Measurements from ENCODE around the gene CHRNA4.

Gene CHRNA4

DNA sequence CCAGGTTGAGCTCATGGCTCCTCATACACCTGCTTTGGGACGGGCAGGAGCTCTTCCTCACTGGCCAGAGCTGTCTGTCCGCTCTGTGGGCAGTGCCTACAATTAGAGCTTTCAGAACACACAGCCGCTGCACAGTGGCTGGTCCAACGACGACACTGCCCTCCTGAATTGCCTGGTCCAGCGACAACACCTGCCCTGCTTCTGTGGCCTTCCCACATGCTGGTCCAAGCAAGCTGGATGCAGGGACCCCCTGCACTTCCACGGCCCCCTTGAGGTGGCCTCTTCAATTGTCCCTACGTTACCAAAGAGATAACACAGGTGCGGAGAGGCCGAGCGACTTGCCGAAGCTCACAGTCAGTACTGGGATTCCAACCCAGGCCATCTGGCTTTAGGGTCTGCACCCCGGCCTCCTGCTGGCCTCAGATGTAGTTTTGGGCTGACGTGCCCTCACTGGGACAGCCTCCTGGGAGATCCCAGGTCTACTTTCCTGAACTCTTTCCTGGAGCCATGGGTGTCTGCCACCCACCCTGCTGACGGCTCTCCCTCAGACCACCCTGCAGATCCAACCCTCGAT, 1.4 kb upstream of the CHRNA4 start:
- no peak for DNase-seq

DNA sequence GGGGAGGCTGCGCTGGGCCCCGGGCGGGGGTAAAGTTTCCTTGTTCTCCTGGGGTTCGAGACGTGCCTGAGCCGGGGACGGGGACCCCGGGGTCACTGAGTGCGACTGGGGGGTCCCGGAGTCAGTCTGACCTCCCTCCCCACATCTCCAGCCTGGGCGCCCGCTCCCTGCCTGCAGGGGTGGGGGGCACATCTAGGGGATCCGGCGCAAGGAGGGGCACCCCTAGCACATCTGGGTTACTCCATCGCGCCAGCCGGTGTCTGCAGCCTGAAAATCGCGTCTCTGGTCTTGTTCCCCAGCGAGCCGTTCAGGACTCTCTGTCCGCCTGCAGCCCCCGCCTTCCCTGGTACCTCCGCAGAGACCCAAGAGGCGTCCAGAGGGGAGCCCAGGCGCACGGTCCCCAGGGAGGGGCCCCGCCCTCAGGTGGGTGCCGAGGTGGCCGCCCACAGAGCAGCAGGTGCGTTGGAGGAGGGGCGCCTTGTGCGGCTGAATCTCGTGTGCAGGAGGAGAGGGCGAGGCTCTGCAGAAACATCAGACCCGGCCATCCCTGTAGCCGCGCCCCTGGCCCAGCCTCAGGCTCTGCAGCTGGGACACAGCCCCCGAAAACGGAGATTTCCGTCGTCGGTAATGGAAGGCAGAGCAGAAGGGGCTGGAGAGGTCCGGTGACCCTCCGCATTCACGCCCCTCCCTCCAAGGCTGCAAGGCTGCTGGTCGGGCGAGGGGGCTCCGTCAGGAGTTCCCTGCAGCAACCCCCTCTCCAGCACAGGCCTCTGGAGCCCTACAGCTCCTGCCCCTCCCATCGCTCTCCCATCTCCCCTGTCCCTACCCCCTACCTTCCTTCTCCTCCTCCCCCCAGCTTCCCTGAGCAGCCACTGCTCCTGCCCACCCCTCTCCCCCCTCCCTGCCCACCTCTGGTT, 628 bp upstream of the CHRNA4 start:
- no peak for DNase-seq

DNA sequence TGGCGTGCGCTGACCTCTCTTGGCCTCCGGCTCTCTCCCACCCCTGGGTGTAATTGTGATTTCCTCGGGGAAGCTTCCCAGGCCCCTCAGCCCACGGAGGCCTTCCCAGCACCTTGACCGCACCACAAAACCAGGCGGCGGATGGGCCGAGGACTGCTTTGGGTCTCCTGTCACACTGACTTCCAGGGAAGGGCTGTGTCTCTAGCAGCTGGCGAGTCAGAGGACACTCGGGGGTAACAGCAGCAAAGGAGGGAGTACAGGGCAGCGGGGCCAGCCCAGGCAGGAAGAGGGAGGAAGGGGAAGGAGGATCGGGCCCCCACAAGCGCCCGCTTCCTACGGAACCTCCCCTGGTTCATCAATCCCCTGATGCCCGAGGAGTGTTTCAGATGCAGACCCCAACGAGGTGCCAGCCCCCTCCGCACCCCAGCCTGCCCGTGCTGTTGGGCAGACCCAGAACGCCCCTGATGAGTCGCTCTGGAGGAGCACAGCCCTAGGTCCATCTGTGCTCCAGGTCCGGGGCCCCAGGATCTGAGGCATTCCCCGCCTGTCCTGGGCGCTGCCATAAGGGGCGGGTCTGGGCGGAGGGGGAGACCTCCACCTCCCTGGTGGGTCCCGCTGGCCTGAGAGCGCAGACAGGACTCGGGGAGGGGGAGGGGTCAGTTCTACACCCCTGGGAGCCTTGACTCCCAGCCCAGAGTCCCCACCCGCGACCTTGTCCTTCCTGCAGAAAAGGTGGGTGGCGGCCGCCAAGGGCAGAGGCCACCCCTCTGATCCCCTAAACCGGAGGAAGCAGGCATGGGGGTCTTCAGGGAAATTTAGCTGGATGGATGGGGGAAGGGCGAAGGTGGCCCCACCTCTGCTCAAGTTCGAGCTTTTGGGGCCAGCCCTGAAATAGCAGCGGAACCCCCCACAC, 956 bp downstream of the CHRNA4 start:
- DNase-seq, result no peak

DNA sequence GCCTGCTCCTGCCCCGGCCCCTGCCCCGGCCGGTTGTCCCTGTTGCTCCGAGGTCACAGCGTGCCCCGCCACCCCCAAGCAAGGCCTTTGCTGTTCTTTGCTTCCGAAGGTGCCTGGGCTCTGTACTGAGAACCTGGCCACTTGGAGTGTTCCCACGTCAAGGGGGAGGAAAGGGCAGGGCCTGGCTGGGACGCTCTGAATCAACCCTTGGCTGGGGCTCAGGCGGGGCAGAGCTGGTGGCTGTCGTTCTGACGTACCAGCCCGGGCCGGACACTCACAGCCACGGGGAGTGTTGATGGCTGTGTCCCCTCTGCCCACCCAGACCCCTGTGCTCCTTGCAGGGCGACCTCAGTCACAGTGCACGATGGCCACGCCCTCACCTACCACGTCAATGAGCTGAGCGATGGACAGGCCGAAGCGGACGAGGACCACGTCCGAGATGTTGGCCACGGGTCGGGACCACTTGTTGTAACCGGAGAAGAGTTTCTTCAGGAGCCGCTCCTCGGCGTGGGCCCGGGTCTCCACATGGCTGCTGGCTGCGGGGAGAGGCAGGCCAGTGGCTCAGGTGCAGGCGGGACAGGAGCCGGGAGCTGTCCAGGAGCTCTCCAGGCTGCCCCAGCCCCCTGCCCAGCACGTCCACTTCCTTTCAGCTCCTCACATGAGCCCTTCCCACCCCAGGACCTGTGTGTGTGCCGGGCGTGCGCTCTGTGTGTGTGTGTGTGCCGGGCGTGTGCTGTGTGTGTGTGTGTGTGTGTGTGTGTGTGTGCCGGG, 1.8 kb downstream of the CHRNA4 start:
- no peak for DNase-seq

DNA sequence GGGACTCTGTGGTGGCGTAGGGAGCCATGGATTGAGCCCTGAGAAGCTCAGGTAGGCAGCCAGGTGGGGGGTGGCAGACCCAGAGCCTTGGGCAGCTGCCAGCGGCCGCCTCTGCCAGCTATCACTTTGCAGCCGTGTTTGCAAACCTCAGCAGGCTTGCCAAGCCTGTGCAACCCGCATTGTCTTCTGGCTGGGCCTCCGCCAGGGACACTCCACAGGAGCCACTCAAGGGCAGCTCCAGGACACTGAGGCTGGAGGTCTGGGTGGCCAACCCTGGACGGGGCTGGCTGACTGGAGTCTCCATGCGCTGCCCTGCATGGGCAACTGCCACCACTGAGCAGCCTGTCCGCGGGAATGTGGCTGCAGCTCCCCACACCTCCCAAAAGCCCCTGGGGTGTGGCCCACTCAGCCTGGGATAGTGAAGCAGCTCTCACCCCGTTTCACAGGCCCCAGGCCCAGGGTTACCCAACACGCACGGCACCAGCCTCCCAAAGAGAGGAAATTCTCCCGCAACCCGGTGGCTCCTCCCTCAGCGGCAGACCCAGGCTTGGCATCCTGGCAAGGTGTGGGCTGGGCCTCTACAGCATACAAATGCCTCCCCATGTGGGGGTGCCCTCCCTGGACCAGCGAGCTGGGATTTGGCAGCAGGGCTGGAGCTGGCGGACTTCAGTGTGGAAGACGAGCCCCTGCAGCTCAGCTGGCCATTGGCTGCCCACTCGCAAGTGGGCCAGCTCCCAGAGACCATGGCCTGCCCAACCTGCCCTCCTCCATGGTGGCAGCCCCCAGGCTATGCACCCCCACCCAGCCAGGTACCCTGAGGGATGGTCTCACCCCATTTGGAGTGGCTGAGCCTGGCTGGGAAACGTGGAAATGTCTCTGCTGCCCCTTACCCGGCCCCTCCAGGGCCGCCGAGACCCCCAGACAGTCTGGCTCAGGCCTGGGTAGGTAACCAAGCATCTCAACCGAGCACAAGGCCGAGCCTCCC, 2.9 kb downstream of the CHRNA4 start:
- DNase-seq, result no peak

DNA sequence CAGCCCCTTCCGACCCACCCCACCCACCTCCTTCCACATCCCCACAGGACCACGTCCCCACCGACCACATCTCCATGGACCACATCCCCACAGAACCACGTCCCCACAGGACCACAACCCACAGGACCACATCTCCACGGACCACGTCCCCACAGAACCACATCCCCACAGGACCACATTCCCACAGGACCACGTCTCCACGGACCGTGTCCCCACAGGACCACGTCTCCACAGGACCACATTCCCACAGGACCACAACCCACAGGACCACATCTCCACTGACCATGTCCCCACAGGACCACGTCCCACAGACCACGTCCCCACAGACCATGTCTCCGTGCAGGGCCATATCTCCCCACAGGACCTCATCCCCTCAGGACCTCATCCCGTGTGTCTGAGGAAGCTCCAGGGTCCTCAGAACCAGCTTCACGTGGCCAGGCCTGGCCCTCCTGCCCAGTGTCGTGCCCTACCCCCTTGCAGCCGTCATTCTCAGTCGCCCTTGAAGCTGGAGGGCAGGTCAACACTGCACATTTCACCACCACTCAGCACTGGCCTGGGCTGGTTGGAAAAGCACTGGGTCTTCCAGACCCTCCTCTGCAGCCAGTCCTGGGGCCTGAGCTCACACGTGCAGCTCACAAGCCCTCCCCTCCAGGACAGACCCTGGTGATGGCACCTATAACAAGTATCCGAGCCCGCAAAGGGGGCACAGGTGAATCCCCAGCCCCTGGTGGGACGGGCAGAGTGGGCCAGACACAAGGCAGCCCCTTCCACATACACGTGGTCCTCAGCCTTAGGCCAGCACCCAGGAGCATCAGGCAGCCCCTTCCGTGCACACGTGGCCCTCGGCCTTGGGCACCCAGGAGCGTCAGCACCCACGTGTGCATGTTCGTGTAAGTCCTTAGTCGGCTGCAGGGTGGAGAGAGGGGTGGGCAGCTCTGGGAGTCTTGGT, 3.9 kb downstream of the CHRNA4 start:
- DNase-seq, result no peak

DNA sequence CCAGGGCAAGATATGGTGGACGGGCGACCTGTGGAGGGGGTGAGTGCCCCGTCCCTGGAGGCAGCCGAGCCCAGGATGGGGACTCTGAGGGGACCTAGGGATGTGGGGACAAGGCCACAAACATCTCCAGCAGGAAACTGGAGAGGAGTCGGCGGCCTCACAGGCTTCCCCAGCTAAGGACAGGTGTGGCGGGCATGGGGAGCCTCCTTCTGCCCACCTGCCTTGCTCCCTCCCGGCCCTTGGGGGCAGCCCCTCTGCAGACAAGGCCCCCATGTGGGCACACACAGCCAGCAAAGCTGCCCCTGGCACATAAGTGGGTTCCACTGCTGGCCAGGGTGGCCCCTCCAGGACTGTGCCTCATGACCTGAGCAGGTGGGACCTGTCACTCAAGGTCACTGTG, 4.6 kb downstream of the CHRNA4 start:
- DNase-seq, result no peak

DNA sequence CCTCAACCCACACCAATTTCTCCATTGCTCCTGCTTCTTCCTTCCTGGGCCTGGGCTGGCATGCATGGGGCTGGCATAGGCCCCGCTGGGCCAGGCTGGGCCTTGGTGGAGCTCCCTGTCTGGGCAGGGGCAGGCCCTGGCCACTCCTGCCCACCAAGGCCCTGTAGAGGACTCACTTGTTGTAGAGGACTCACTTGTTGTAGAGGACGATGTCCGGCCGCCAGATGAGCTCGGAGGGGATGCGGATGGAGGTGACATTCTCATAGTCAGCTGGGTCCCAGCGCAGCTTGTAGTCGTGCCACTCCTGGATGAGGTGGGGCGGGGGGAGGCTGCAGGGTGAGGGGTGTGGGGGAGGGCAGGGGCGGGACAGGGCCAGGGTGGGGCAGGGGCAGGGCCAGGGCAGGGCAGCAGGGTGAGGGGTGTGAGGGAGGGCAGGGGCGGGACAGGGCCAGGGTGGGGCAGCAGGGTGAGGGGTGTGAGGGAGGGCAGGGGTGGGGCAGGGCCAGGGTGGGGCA, 5.3 kb downstream of the CHRNA4 start:
- no peak for DNase-seq

DNA sequence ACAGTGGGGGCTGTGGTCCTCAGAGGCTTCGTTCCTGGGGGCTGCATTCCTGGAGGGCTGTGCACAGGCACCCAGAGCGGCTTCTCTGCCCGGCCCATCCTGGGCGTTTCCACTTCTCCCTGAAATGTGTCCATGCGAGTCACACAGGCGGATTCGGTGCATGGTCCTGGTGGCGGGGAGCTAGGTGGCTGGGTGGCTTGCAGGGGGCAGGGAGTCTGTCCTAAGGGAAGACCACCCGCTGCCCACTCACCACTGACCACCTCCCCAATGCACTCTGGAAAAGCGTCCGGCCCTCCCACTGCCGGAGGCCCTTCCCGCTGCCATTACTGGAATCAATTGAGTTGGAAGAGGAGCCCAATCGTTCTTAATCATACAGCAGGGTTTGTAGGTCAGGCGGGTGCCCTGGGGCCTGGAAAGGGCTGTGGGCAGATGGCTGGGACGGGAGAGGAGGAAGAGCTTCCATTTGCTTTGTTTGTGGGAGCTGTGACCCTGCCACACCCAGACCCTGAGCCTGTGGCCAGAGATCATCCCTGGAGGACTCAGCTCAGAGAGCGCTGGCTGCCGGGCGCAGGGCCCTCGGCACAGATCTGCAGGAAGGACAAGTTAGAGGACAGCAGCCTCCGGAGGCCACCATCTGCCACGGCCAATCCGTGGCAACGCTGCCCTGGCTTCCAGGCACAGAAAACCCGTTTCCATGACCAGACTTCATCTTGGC, 6.4 kb downstream of the CHRNA4 start:
- no peak for DNase-seq

DNA sequence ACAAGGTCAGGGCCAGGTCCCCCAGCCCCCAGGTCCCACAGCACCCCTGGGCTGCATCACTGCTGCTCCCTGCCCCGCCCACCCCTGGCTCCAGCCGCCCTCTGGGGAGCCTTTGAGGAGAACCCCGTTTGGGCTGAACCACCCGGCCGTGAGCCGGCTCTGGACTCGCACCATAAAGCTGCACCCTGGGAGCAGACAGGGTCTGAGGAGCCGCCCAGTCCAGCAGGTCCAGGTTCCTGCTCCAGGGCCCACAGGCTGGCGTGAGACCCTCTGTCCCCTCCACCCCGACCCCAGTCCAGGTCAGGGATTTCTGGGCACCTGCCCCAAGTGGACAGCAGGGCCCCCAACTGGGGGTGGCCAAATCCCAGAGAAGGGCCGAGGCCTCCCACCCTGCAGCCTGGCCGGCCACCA, 8.3 kb downstream of the CHRNA4 start:
- DNase-seq, result no peak

DNA sequence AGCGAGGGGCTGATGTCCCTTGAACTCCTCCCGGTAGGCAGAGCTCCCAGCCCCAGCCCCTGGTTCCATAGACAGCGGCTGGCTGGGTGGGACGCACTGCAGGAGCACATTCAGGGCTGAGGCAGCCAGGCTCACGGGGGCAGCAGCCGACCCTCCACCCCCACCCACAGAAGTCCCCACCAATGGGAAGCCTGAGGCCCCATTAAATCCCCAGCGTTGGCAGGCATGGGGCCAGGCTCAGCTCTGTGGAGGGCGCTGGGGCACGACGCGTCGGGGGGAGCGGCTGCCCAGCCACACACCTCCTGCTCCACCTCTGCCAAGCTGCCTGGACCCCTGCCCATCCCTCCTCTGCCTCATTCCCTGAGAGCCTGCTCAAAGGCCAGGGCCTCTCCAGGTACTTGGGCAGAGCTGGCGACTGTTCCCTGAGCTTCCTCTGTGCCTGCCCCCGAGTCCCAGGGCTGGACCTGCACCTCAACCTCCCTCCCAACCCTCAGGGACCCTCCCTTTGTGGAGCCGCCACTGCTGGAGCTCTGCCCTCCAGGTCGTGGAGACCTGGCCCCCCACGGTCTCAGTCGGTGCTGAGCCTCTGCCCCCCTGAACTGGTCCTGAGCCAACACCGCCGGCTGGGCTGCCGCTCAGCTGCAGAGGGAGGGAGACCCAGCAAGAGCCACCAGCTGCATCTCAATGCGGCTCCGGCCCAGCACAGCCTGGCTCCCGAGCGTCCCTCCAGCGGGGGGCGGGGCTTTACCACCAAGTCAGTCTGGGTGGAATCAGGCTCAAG, 9.1 kb downstream of the CHRNA4 start:
- DNase-seq, result no peak

DNA sequence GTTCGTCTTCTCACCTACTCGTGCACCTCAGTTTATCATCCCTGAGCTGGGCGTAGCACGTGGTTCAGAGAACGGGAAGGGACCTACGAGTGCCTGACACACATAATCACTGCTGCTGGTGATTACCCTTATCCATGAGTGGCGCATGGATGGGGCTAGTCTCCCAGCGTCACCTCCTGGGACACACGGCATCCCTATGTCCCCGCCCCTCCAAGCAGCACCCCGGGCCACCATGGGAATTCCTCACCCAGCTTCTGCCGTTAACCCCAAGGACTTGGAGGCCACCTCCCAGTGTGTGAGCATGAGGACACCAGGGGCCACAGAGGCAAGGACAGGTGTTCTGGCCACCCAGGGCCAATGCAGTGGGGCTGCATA, 9.8 kb downstream of the CHRNA4 start:
- no peak for DNase-seq

DNA sequence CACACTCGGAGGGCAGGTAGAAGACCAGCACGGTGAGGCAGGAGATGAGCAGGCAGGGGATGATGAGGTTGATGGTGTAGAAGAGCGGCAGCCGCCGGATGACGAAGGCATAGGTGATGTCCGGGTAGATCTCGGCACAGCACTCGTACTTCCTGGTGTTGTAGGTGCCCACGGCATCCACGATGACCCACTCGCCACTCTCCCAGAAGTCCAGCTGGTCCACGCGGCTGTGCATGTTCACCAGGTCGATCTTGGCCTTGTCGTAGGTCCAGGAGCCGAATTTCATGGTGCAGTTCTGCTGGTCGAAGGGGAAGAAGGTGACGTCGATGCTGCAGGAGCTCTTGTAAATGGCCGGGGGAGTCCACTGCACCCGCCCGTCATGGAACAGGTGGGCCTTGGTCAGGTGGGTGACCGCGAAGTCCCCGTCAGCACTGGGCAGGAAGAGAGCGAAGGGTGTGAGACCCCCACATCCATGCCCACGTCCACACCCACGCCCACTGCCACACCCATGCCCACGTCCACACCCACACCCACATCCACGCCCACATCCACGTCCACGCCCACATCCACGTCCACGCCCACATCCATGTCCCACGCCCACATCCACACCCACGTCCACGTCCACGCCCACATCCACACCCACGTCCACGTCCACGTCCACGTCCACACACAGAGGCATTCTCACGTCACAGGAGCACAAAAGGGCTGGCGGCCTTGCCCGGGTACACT, 10.4 kb downstream of the CHRNA4 start:
- no peak for DNase-seq

DNA sequence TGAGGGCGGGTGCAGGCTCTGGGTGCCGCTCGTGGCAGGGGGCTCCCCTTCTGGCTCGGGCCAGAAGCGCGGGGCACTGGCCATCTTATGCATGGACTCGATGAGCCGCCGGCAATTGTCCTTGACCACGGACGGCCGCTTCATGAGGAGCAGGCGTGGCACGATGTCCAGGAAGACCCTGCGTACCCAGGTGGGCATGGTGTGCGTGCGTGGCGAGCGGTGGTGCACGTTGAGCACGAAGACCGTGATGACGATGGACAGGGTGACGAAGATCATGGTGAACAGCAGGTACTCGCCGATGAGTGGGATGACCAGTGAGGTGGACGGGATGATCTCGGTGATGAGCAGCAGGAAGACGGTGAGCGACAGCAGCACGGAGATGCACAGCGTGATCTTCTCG, 11.0 kb downstream of the CHRNA4 start:
- DNase-seq, result no peak

DNA sequence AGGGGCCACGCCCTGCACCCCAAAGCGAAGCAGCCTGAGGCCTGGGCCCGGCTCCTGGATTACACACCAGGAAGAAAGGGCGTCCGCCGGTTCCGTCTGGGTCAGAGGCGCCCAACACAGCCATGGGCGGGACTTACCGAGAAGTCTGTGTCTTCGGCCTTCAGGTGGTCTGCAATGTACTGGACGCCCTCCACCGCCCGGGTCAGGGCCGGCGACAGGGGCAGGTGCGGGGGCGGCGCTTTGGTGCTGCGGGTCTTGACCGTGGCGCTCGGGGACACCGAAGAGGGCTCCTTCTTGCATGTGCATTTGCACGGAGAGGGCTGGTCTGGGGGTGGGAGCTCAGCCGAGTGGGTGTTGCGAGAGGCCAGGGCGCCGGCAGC, 11.6 kb downstream of the CHRNA4 start:
- no peak for DNase-seq

DNA sequence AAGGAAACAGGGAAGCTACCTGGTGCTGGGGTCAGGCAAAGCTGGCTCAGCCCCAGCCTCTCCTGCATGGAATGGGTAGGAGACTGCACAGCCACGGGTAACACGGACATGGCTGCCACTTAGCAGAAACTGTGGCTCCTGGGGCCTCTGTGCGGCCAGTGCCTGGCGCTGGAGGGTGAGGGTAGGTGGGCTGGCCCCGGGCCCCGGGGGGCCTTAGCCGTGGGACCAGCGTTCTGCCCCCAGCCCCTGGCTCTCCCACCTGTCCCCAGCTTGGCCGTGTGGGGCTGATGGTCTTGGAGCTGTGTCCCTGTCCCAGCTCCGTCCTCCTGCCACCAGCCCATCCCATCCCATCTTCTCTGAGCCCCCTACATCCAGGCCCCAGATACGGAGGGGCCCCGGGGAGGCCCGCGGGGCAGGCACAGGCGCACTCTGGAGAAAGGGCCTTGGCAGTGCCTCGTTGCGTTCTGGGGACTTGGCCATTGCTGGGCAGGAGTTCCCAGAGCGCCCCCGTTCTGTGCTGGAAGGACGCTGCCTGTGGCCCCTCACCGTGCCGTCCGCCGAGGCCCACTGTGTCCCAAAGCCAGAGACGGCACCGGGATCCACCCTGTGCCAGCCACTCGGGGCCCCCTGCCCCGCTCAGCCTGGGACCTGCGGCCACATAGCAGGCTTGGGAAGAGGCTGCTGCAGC, 12.2 kb downstream of the CHRNA4 start:
- no peak for DNase-seq

Data from CD4-positive, alpha-beta T cell treated with Interleukin-21 for 1 hour (primary cell).